Neuronal stem cell (in vitro differentiated cells): Measurements from ENCODE around the gene AUH.

Source experiments
- DNase-seq: peaks from one replicate; pipeline ENCODE4 v3.0.0-alpha.2; 2013; ENCODE audit warnings: low spot score
- H2AFZ ChIP-seq: one replicate; pipeline ENCODE4 v1.6.1; 2013; ENCODE audit warnings: mild to moderate bottlenecking, low read length, inconsistent platforms
- H2AK5ac ChIP-seq: 2 replicates; pipeline ENCODE4 v1.6.1; 2013; ENCODE audit warnings: low read depth, mild to moderate bottlenecking, inconsistent platforms, low read length, moderate library complexity, mixed read lengths
- H2BK120ac ChIP-seq: 2 replicates; pipeline ENCODE4 v1.6.1; 2013; ENCODE audit warnings: low read depth, mild to moderate bottlenecking, inconsistent platforms, low read length, moderate library complexity, mixed read lengths
- H2BK12ac ChIP-seq: one replicate; pipeline ENCODE4 v1.6.1; 2013; ENCODE audit warnings: low read length, inconsistent platforms
- H2BK15ac ChIP-seq: 2 replicates; pipeline ENCODE4 v1.6.1; 2013; ENCODE audit warnings: mild to moderate bottlenecking, low read length, inconsistent platforms, mixed read lengths
- H2BK5ac ChIP-seq: one replicate; pipeline ENCODE4 v1.6.1; 2013; ENCODE audit warnings: inconsistent platforms, mild to moderate bottlenecking, low read length, moderate library complexity
- H3K14ac ChIP-seq: one replicate; pipeline ENCODE4 v1.6.1; 2013; ENCODE audit warnings: low read length, inconsistent platforms
- H3K18ac ChIP-seq: 2 replicates; pipeline ENCODE4 v1.6.1; 2013; ENCODE audit warnings: low read length, inconsistent platforms
- H3K23ac ChIP-seq: 2 replicates; pipeline ENCODE4 v1.6.1; 2013; ENCODE audit warnings: low read depth, mild to moderate bottlenecking, mixed read lengths, low read length, inconsistent platforms; ENCODE audit not compliant: poor library complexity
- H3K27ac ChIP-seq: replicated peaks from 3 replicates; pipeline ENCODE4 v1.5.1; 2013; ENCODE audit warnings: low read length, inconsistent platforms
- H3K27me3 ChIP-seq, 3 experiments: 2 replicates each; pipeline ENCODE4 v1.6.1; 2013; ENCODE audit warnings: low read length in 3 of 3, mild to moderate bottlenecking in 2 of 3, inconsistent platforms in 1 of 3, low read depth in 1 of 3, mixed read lengths in 1 of 3, moderate library complexity in 1 of 3; ENCODE audit not compliant: control insufficient read depth in 3 of 3, insufficient read depth in 3 of 3
- H3K36me3 ChIP-seq, 2 donors: replicated peaks in 1 of 2; 2 replicates each; pipeline ENCODE4 v1.6.1; 2013; ENCODE audit warnings: low read length in 2 of 2; ENCODE audit not compliant: control insufficient read depth in 2 of 2, insufficient read depth in 2 of 2
- H3K4ac ChIP-seq: 2 replicates; pipeline ENCODE4 v1.6.1; 2013; ENCODE audit warnings: inconsistent platforms, mild to moderate bottlenecking, low read length, moderate library complexity
- H3K4me1 ChIP-seq, 2 donors: 1 replicate in 1 of 2; 2 replicates in 1 of 2; pipeline ENCODE4 v1.6.1; 2013; ENCODE audit warnings: low read length in 2 of 2, low read depth in 1 of 2; ENCODE audit not compliant: control insufficient read depth in 2 of 2, insufficient read depth in 1 of 2
- H3K4me2 ChIP-seq: one replicate; pipeline ENCODE4 v1.6.1; 2013; ENCODE audit warnings: mild to moderate bottlenecking, low read length, inconsistent platforms; ENCODE audit not compliant: insufficient read depth, poor library complexity, severe bottlenecking
- H3K4me3 ChIP-seq, 2 donors: 2 replicates each; pipeline ENCODE4 v1.5.1; 2013; ENCODE audit warnings: low read length in 2 of 2, mild to moderate bottlenecking in 2 of 2, inconsistent platforms in 1 of 2, moderate library complexity in 1 of 2
- H3K79me1 ChIP-seq: one replicate; pipeline ENCODE4 v1.6.1; 2013; ENCODE audit warnings: low read depth, mild to moderate bottlenecking, inconsistent platforms, low read length, moderate library complexity
- H3K9ac ChIP-seq: one replicate; pipeline ENCODE4 v1.6.1; 2013; ENCODE audit warnings: mild to moderate bottlenecking, low read depth, low read length, inconsistent platforms; ENCODE audit not compliant: poor library complexity
- H3K9me3 ChIP-seq, 2 donors: replicated peaks in 1 of 2; 2 replicates each; pipeline versions ENCODE3 to v1.6.1; 2013; ENCODE audit warnings: low read length in 2 of 2, mild to moderate bottlenecking in 2 of 2, inconsistent platforms in 1 of 2, low read depth in 1 of 2, mixed read lengths in 1 of 2, moderate library complexity in 1 of 2; ENCODE audit not compliant: control insufficient read depth in 2 of 2, insufficient read depth in 1 of 2
- H4K8ac ChIP-seq: one replicate; pipeline ENCODE4 v1.6.1; 2013; ENCODE audit warnings: low read depth, mild to moderate bottlenecking, inconsistent platforms, low read length, moderate library complexity
- H4K91ac ChIP-seq: one replicate; pipeline ENCODE4 v1.6.1; 2013; ENCODE audit warnings: low read length, low read depth, mild to moderate bottlenecking, inconsistent platforms; ENCODE audit not compliant: poor library complexity
- WGBS, 2 donors: extraction: QIAGEN DNeasy Blood & Tissue Kit; methylation state at CpG; one replicate each; pipeline ENCODE4 v1.1.7; 2013; ENCODE audit warnings: missing lambda C conversion rate in 2 of 2, mixed read lengths in 1 of 2; ENCODE audit not compliant: insufficient read length in 2 of 2, insufficient replicate concordance in 1 of 2; ENCODE audit errors: extremely low coverage in 2 of 2; 5-methylcytosine and 5-hydroxymethylcytosine counted together

Gene AUH

DNA sequence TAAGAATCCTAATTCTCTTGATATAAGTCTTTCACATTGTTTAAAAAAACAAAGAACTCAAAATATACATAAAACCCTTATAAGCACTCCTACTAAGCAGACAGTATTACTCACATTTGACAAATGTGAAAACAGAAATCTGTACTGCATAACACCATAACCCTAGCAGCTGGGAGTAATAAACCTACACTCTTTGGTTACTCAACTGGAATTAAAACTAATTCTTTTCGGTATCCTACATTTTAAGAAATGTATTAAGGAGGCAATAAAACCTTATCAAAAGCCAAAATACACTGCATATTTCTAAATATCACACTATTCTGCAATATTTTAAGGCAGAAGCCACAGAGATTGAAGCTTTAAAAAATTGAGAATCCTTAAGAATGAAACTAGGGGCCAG lies 6.8 kb downstream of the AUH start:
- no CpG with 5 or more reads among the region's 1 CpG for WGBS, 2 donors
- Histone ChIP-seq H3K18ac (no peak overlapping the region), H3K14ac (no peak overlapping the region), H3K79me1 (no peaks in the 10 kb centered on the region), H3K4ac (no peak overlapping the region), H3K4me3 (no peak overlapping the region), H2BK15ac (no peak overlapping the region), H3K36me3 (peaks cover 0 to 51% of the 10 kb centered on the region in 2 donors), H3K4me2 (no peak overlapping the region), H3K27ac (no peak overlapping the region), H3K27me3 (no peaks in the 10 kb centered on the region), H3K9me3 (no peaks in the 10 kb centered on the region), H4K8ac (no peak overlapping the region), H3K23ac (no peak overlapping the region), H3K9ac (no peak overlapping the region), H2BK5ac (no peak overlapping the region), H4K91ac (no peak overlapping the region), H2BK12ac (no peak overlapping the region), H3K4me1 (no peaks in the 10 kb centered on the region), H2AFZ (no peak overlapping the region), H2AK5ac (no peak overlapping the region), H2BK120ac (no peak overlapping the region)
- no peak for DNase-seq

DNA sequence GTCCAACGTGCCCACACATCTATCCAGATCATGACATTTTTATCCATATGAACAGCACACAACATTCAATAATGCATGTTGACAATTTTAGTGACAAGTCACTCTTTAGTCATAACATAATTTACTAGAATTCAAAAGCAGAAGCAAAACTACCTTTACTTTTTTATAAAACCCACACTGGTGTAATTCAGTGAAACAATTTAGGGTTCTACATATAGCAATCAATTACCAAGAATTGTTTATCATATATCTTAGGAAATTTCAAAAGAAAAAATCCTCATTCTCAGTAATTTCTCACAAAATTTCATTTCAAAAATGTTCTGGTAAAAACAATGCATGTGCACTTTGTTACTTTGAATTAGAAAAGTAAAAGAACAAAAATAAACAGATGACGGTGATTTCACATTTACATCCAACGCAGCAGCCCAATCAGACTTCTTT lies 12.6 kb downstream of the AUH start:
- Histone ChIP-seq H2BK5ac (no peak overlapping the region), H3K79me1 (no peaks in the 10 kb centered on the region), H3K14ac (no peak overlapping the region), H3K9me3 (no peaks in the 10 kb centered on the region), H3K36me3 (peaks cover 0 to 26% of the 10 kb centered on the region in 2 donors), H3K4me1 (no peaks in the 10 kb centered on the region), H3K27me3 (no peaks in the 10 kb centered on the region), H2BK120ac (no peak overlapping the region), H4K91ac (no peak overlapping the region), H2BK15ac (no peak overlapping the region), H3K4ac (no peak overlapping the region), H2AK5ac (no peak overlapping the region), H2AFZ (no peak overlapping the region), H3K23ac (no peak overlapping the region), H2BK12ac (no peak overlapping the region), H3K9ac (no peak overlapping the region), H3K4me2 (no peak overlapping the region), H3K18ac (no peak overlapping the region), H3K27ac (no peak overlapping the region), H4K8ac (no peak overlapping the region), H3K4me3 (no peak overlapping the region)
- WGBS, 2 donors = no CpG with 5 or more reads among the region's 3 CpGs
- no peak for DNase-seq

DNA sequence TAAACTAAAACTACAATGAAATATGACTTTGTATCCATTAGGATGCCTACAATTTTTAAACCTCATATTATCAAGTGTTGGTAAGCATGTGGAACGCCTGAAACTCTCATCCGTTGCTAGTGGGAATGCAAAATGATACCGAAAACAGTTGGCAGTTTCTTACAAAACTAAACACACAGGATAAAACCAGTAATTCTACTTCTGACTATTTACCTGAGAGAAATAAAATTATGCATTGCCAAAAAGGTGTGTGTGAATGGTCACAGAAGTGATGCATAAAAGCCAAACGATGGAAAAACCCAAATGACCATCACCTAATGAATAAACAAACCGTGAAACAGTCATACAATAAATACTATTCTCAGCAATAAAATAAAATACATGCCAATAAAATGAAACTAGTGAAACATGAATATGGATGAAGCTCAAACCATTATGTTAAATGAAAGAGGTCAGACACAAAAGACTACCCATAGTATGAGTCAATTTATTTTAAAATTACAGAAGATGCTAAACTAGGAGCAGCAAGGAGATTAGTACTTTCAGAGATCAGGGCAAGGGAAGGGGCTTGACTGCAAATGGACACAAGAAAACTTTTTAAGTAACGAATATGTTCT lies 13.4 kb downstream of the AUH start:
- Histone ChIP-seq H3K4me2 (no peak overlapping the region), H3K4me1 (no peaks in the 10 kb centered on the region), H3K9ac (no peak overlapping the region), H2AFZ (no peak overlapping the region), H2AK5ac (no peak overlapping the region), H3K27me3 (no peaks in the 10 kb centered on the region), H3K23ac (no peak overlapping the region), H3K18ac (no peak overlapping the region), H2BK5ac (no peak overlapping the region), H4K8ac (no peak overlapping the region), H3K4me3 (no peak overlapping the region), H4K91ac (no peak overlapping the region), H3K4ac (no peak overlapping the region), H3K27ac (no peak overlapping the region), H2BK15ac (no peak overlapping the region), H2BK12ac (no peak overlapping the region), H2BK120ac (no peak overlapping the region), H3K79me1 (no peaks in the 10 kb centered on the region), H3K9me3 (no peaks in the 10 kb centered on the region), H3K14ac (no peak overlapping the region), H3K36me3 (peaks cover 0 to 25% of the 10 kb centered on the region in 2 donors)
- WGBS, 2 donors = no CpG with 5 or more reads among the region's 6 CpGs
- no peak for DNase-seq

DNA sequence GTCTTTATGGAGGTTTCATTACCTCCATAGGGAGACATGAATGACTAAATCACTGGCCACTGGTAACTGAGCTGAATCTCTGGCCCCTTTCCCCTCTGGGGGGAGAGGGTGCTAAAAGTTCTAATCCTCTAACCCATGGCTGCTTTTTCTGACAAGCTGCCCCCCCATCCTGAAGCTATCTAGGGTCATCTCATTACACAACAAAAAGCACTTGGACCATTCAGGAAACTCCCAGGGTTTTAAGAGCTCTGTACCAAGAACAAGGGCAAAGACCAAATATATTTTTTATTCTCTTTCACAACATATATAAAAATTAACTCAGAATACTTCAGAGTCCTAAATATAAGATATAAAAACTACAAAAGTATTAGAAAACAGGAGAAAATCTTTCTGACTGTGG lies 14.3 kb downstream of the AUH start:
- no peak overlapping the region for H2AFZ ChIP-seq
- H4K91ac ChIP-seq = no peak overlapping the region
- no peak overlapping the region for H3K14ac ChIP-seq
- H2BK120ac ChIP-seq = no peak overlapping the region
- H3K18ac ChIP-seq = no peak overlapping the region
- H3K4me3 ChIP-seq = no peak overlapping the region
- no peaks in the 10 kb centered on the region for H3K79me1 ChIP-seq
- H3K27ac ChIP-seq = no peak overlapping the region
- H3K9ac ChIP-seq = no peak overlapping the region
- no peak overlapping the region for H2BK5ac ChIP-seq
- no peak overlapping the region for H3K23ac ChIP-seq
- H2BK15ac ChIP-seq = no peak overlapping the region
- no peak overlapping the region for H3K4ac ChIP-seq
- H3K9me3 ChIP-seq = peaks cover 0 to under 1% of the 10 kb centered on the region in 2 donors
- no peaks in the 10 kb centered on the region for H3K27me3 ChIP-seq
- no peak overlapping the region for H3K4me2 ChIP-seq
- no peak overlapping the region for H2BK12ac ChIP-seq
- DNase-seq = no peak
- peaks cover 0 to 26% of the 10 kb centered on the region in 2 donors for H3K36me3 ChIP-seq
- no peaks in the 10 kb centered on the region for H3K4me1 ChIP-seq
- H2AK5ac ChIP-seq = no peak overlapping the region
- H4K8ac ChIP-seq = no peak overlapping the region
